WTC11 (cell line): ENCODE data around the gene RASAL2. TPM values are rescaled to one million over a fixed set of nuclear protein-coding genes. Genes with fewer than 3 reads are reported as not detected.

Experiments used
- ATAC-seq: fragments of 200-7000 bp; cut with Tn5 transposase; 2 replicates; pipeline ENCODE4 v1.10.0; 2021; ENCODE audit warnings: mild to moderate bottlenecking, moderate library complexity
- CTCF ChIA-PET: fragments of 300-600 bp; sonication (Branson Sonifier 250); formaldehyde crosslinking; loops from one replicate; lab custom pipeline; 2021; ENCODE audit warnings: antibody characterized with exemption; lab: Charles Lee
- POLR2A ChIA-PET: fragments of 350-600 bp; sonication (Branson Sonifier 250); formaldehyde crosslinking; loops from one replicate; lab custom pipeline; 2021; ENCODE audit warnings: antibody characterized with exemption; lab: Charles Lee
- DNase-seq: peaks from one replicate; pipeline ENCODE4 v3.0.0; 2021; ENCODE audit warnings: low spot score
- H3K27ac Mint-ChIP-seq: 2 replicates; pipeline ENCODE4 v1.8.0; 2021; ENCODE audit warnings: mixed read lengths
- H3K27me3 Mint-ChIP-seq: 2 replicates; pipeline ENCODE4 v1.8.0; 2021; ENCODE audit warnings: low read depth, mild to moderate bottlenecking, moderate library complexity, mixed read lengths
- H3K36me3 Mint-ChIP-seq: 2 replicates; pipeline ENCODE4 v1.8.0; 2021; ENCODE audit warnings: mixed read lengths
- H3K4me1 Mint-ChIP-seq: 2 replicates; pipeline ENCODE4 v1.8.0; 2022; ENCODE audit warnings: mixed read lengths
- H3K4me3 Mint-ChIP-seq: 2 replicates; pipeline ENCODE4 v1.8.0; 2021; ENCODE audit warnings: mild to moderate bottlenecking, moderate library complexity, mixed read lengths
- H3K9me3 Mint-ChIP-seq: 2 replicates; pipeline ENCODE4 v1.8.0; 2021; ENCODE audit warnings: mixed read lengths
- ELF4 ChIP-seq: sonication (generic); formaldehyde crosslinking; IDR thresholded peaks from 2 replicates; pipeline ENCODE4 v1.8.1; 2022; ENCODE audit warnings: low read depth, mild to moderate bottlenecking, moderate library complexity, missing genetic modification reagents
- EMX1 ChIP-seq: fragments of 250-450 bp; sonication (Bioruptor Pico); IDR thresholded peaks from 2 replicates; pipeline ENCODE4 v1.8.0; 2021; ENCODE audit warnings: mild to moderate bottlenecking
- ERG ChIP-seq: fragments of 250-450 bp; sonication (Bioruptor Pico); IDR thresholded peaks from 2 replicates; pipeline ENCODE4 v1.8.0; 2021; ENCODE audit warnings: mild to moderate bottlenecking
- FOXJ3 ChIP-seq: sonication (generic); formaldehyde crosslinking; IDR thresholded peaks from 2 replicates; pipeline ENCODE4 v1.9.0; 2021; ENCODE audit warnings: missing genetic modification reagents, mild to moderate bottlenecking, borderline replicate concordance
- IRF2 ChIP-seq: sonication (generic); formaldehyde crosslinking; IDR thresholded peaks from 2 replicates; pipeline ENCODE4 v1.8.0; 2022; ENCODE audit warnings: low read depth, missing genetic modification reagents, borderline replicate concordance
- NR2C2 ChIP-seq: sonication (generic); formaldehyde crosslinking; IDR thresholded peaks from 2 replicates; pipeline ENCODE4 v1.8.0; 2022; ENCODE audit warnings: mild to moderate bottlenecking, missing genetic modification reagents
- PREB ChIP-seq: sonication (generic); formaldehyde crosslinking; IDR thresholded peaks from 2 replicates; pipeline ENCODE4 v1.8.1; 2022; ENCODE audit warnings: mild to moderate bottlenecking, missing genetic modification reagents, moderate library complexity, borderline replicate concordance
- TP53 ChIP-seq: sonication (generic); formaldehyde crosslinking; IDR thresholded peaks from 2 replicates; pipeline ENCODE4 v1.8.1; 2023; ENCODE audit warnings: mild to moderate bottlenecking, missing genetic modification reagents
- USF2 ChIP-seq: sonication (generic); formaldehyde crosslinking; IDR thresholded peaks from 2 replicates; pipeline ENCODE4 v1.8.1; 2023; ENCODE audit warnings: mild to moderate bottlenecking, missing genetic modification reagents, moderate library complexity
- ZNF219 ChIP-seq: sonication (generic); formaldehyde crosslinking; IDR thresholded peaks from 2 replicates; pipeline ENCODE4 v1.8.0; 2023; ENCODE audit warnings: missing genetic modification reagents, mild to moderate bottlenecking, borderline replicate concordance
- ZNF425 ChIP-seq: fragments of 250-450 bp; sonication (Bioruptor Pico); conservative IDR thresholded peaks from 2 replicates; pipeline ENCODE4 v1.9.0; 2021; ENCODE audit warnings: mild to moderate bottlenecking
- ZNF671 ChIP-seq: fragments of 250-450 bp; sonication (Bioruptor Pico); IDR thresholded peaks from 2 replicates; pipeline ENCODE4 v1.8.0; 2021; ENCODE audit warnings: mild to moderate bottlenecking
- ZSCAN18 ChIP-seq: fragments of 250-450 bp; sonication (Bioruptor Pico); IDR thresholded peaks from 2 replicates; pipeline ENCODE4 v2.1.2; 2022; ENCODE audit warnings: mild to moderate bottlenecking, moderate library complexity
- total RNA-seq: library from RNA; stranded (reverse); gene quantifications from 3 replicates; pipeline ENCODE4 v1.2.3, GENCODE V29; 2021
- TF ChIP-seq, protein P1 (sequence below): sonication (generic); formaldehyde crosslinking; conservative IDR thresholded peaks from 2 replicates; pipeline ENCODE4 v1.8.1; 2022; ENCODE audit warnings: mild to moderate bottlenecking, missing genetic modification reagents
- TF ChIP-seq, protein P2 (sequence below): sonication (generic); formaldehyde crosslinking; IDR thresholded peaks from 2 replicates; pipeline ENCODE4 v1.8.0; 2022; ENCODE audit warnings: mild to moderate bottlenecking, missing genetic modification reagents

Gene RASAL2
- total RNA-seq, 1 experiment from 2014 or later: 29.5 TPM

- DNase-seq (no peak), ATAC-seq (no peak)
- H3K27ac Mint-ChIP-seq: peak overlapping the region; percentile 33; the same call in 1 of the 2 replicates
- no peak overlapping the region for H3K4me3 Mint-ChIP-seq
- ChIA-PET POLR2A (no interaction called here), CTCF (interaction anchor here (0.6 to 1.2 kb wide), 3 partner anchors 78 to 707 kb away, joined by 3 read pairs; no protein-coding TSS in a partner anchor)
- peaks cover 22% of the 10 kb centered on the region for H3K4me1 Mint-ChIP-seq
- H3K9me3 Mint-ChIP-seq: 0 out of 2 replicates have a peak, but pooled peaks cover 3% of the 10 kb centered on the region
- no peaks in the 10 kb centered on the region for H3K27me3 Mint-ChIP-seq
- H3K36me3 Mint-ChIP-seq: no peaks in the 10 kb centered on the region; the same call in 1 of the 2 replicates
- TF ChIP-seq ZNF219 (CRISPR knock-in tag) (no peak), FOXJ3 (CRISPR knock-in tag) (no peak), ZNF425 (CRISPR knock-in tag) (no peak), ERG (CRISPR knock-in tag) (no peak), TP53 (CRISPR knock-in tag) (no peak)
- TF ChIP-seq, protein P1, sequence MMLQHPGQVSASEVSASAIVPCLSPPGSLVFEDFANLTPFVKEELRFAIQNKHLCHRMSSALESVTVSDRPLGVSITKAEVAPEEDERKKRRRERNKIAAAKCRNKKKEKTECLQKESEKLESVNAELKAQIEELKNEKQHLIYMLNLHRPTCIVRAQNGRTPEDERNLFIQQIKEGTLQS (CRISPR knock-in tag): no peak
Measured at GRCh38 chr1:178109348-178110143, 15.6 kb downstream of the RASAL2 start.

GRCh38 chr1:178115260-178115659 lies 21.4 kb downstream of the RASAL2 start:
- DNase-seq (no peak), ATAC-seq (no peak)
- CTCF ChIA-PET: no interaction called here
- H3K36me3 Mint-ChIP-seq: peaks cover 17% of the 10 kb centered on the region
- peaks cover 21% of the 10 kb centered on the region for H3K9me3 Mint-ChIP-seq
- H3K4me1 Mint-ChIP-seq: peaks cover 10% of the 10 kb centered on the region
- no peak for TF ChIP-seq EMX1 (CRISPR knock-in tag)
- no peak for TF ChIP-seq USF2 (CRISPR knock-in tag)
- no peak for TF ChIP-seq ZNF219 (CRISPR knock-in tag)
- no peak for TF ChIP-seq IRF2 (CRISPR knock-in tag)
- no peak for TF ChIP-seq ELF4 (CRISPR knock-in tag)
- no peak for TF ChIP-seq ZNF671 (CRISPR knock-in tag)
- no peak for TF ChIP-seq NR2C2 (CRISPR knock-in tag)
- TF ChIP-seq PREB (CRISPR knock-in tag): no peak
- TF ChIP-seq, protein P2, sequence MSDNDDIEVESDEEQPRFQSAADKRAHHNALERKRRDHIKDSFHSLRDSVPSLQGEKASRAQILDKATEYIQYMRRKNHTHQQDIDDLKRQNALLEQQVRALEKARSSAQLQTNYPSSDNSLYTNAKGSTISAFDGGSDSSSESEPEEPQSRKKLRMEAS (CRISPR knock-in tag): no peak
- no peak for TF ChIP-seq ZSCAN18 (CRISPR knock-in tag)
- H3K27me3 Mint-ChIP-seq: no peaks in the 10 kb centered on the region
- POLR2A ChIA-PET: no interaction called here
- no peak overlapping the region for H3K4me3 Mint-ChIP-seq
- H3K27ac Mint-ChIP-seq: no peak overlapping the region
